ENCODE results near the gene GNPDA1.

Gene GNPDA1

DNA sequence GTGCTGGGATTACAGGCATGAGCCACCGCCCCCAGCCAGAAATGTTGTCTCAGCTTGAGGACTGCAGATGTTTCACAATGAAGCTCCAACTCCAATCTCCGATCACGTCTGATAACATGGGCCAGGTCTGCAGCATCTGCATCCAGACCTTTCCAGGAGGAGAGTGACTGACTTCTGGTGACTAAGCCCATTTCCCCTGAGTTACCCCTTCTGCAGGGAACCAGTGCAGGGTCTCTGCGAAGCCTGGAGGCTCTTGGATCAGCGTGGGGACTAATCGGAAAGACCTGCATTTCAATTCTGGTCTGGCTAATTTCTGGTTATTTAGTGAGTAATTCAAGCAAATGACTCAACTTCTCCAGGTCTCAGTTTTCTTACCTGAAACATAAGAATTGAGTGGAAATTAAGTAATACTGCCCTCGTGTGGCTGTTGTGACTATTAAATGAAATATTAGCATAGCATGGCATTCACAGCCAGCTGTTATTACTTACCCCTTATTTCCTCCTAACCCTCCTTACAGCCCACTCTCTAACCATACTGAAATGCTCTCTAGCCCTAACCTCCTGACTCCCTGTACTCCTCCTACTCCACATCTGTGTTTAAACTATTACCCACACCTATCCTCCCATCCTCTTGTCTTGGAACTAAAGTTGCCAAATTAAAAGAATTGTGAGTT lies 2.2 kb upstream of the GNPDA1 start:
- Mint-ChIP-seq H3K27ac (peak overlapping the region; percentile 80 to 89), H3K4me1 (ENCODE audit: low read depth in 2 of 2) (peaks cover 40 to 61% of the 10 kb centered on the region in 2 donors), H3K36me3 (ENCODE audit: insufficient read depth) (peaks cover 10% of the 10 kb centered on the region), H3K4me3 (peak overlapping the region; percentile 58 to 61), H3K27me3 (no peaks in the 10 kb centered on the region), H3K9me3 (no peaks in the 10 kb centered on the region)
- peak; percentile 34 for ATAC-seq (replicated peaks)
- DNase-seq, result peak; percentile 47 to 52 (median 52)

GRCh38 chr5:142013734-142014521 lies 1.1 kb upstream of the GNPDA1 start:
- Mint-ChIP-seq H3K36me3 (ENCODE audit: insufficient read depth) (peaks cover 10% of the 10 kb centered on the region), H3K9me3 (no peaks in the 10 kb centered on the region), H3K27ac (peak overlapping the region in 1 of 2 donors; percentile 68), H3K27me3 (no peaks in the 10 kb centered on the region), H3K4me1 (ENCODE audit: low read depth in 2 of 2) (peaks cover 38 to 63% of the 10 kb centered on the region in 2 donors), H3K4me3 (peak overlapping the region; percentile 75 to 80)
- no peak for DNase-seq
- no peak for ATAC-seq (replicated peaks)

GRCh38 chr5:142012186-142012785 lies 541 bp downstream of the GNPDA1 start:
- no peaks in the 10 kb centered on the region for H3K27me3 Mint-ChIP-seq
- peak overlapping the region; percentile 59 to 88 for H3K27ac Mint-ChIP-seq
- peak overlapping the region; percentile 75 to 80 for H3K4me3 Mint-ChIP-seq
- ATAC-seq (replicated peaks) (peak; percentile 16), DNase-seq (peak in 1 of 3 experiments; percentile 15)
- H3K36me3 Mint-ChIP-seq (ENCODE audit: insufficient read depth), result peaks cover 10% of the 10 kb centered on the region
- no peaks in the 10 kb centered on the region for H3K9me3 Mint-ChIP-seq
- peaks cover 38 to 60% of the 10 kb centered on the region in 2 donors for H3K4me1 Mint-ChIP-seq (ENCODE audit: low read depth in 2 of 2)

DNA sequence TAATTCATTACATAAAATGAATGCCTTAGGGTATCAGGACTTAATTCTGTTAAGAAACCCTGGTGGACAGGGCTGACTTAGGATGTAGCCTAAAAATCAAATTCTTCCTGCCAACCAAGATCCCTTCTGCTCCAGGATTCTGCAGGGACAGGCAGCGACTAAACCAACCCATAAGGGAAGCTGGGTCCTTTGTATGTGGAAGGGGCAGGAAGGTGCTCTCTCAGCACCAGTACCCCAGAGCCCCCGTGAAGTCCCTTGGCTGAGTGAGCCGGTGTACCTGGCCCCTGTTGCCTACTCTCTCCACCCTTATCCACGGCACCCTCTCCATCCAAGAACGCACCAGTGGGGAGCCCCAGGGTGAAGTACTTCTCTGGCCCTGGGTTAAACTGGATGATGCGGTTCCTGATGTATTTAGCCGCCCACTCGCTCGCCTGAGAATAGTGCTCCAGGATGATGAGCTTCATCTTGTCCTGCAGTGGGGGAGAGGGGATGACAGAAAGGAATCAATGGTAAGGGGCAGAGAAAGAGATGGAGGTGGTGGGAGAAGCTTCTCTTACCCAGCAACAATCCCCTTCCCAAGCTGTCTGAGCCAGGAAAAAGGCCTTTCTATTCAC lies 1.1 kb downstream of the GNPDA1 start:
- Mint-ChIP-seq H3K27ac (peak overlapping the region; percentile 59 to 88), H3K27me3 (no peaks in the 10 kb centered on the region), H3K9me3 (no peaks in the 10 kb centered on the region), H3K4me1 (ENCODE audit: low read depth in 2 of 2) (peaks cover 41 to 61% of the 10 kb centered on the region in 2 donors), H3K36me3 (ENCODE audit: insufficient read depth) (peaks cover 10% of the 10 kb centered on the region), H3K4me3 (peak overlapping the region; percentile 75 to 80)
- no peak for ATAC-seq (replicated peaks)
- DNase-seq, result no peak

DNA sequence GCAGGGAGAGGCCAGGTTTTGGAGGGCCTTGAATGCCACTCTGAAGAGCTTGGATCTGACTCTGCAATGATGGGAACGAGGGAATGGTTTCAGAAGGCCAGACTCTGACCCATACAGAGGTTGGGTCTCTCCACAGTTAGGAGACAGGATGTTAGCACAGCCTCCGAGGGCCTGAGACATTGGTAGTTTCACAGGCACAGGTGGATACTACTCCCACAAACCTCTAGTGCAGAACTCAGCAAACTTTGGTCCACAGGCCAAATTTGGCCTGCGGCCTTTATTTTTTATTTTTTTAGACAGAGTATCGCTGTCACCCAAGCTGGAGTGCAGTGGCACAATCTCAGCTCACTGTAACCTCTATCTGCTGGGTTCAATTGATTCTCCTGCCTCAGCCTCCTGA lies 2.9 kb downstream of the GNPDA1 start:
- Mint-ChIP-seq H3K27ac (no peak overlapping the region), H3K4me1 (ENCODE audit: low read depth in 2 of 2) (peaks cover 32 to 50% of the 10 kb centered on the region in 2 donors), H3K4me3 (no peak overlapping the region), H3K27me3 (no peaks in the 10 kb centered on the region), H3K9me3 (no peaks in the 10 kb centered on the region), H3K36me3 (ENCODE audit: insufficient read depth) (peaks cover 10% of the 10 kb centered on the region)
- DNase-seq (no peak), ATAC-seq (replicated peaks) (no peak)

- no peak overlapping the region for H3K4me3 Mint-ChIP-seq
- no peaks in the 10 kb centered on the region for H3K27me3 Mint-ChIP-seq
- no peak overlapping the region for H3K27ac Mint-ChIP-seq
- H3K36me3 Mint-ChIP-seq (ENCODE audit: insufficient read depth), result peaks cover 10% of the 10 kb centered on the region
- DNase-seq (no peak), ATAC-seq (replicated peaks) (no peak)
- no peaks in the 10 kb centered on the region for H3K9me3 Mint-ChIP-seq
- H3K4me1 Mint-ChIP-seq (ENCODE audit: low read depth in 2 of 2), result peaks cover 29 to 48% of the 10 kb centered on the region in 2 donors
These were observed 4.0 kb downstream of the GNPDA1 start for GRCh38 chr5:142008813-142009212.

DNA sequence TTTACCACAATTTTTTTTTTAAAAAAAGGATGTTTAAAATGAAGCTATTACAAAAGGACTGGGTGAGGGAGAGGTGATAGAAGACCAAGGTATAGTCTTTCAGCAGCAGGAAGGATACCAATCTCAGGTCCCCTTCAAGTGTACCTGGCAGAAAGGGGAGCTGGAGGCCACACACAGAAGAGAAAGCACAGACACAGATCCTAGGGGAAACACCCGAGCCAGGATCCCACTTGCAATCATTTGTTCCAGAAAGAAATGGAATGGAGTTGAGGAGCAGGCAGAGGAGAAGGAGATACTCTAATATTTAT lies 5.6 kb downstream of the GNPDA1 start:
- Mint-ChIP-seq H3K36me3 (ENCODE audit: insufficient read depth) (peaks cover 13% of the 10 kb centered on the region), H3K4me1 (ENCODE audit: low read depth in 2 of 2) (peaks cover 28 to 41% of the 10 kb centered on the region in 2 donors), H3K27me3 (no peaks in the 10 kb centered on the region), H3K9me3 (no peaks in the 10 kb centered on the region), H3K27ac (peak overlapping the region; percentile 74 to 80), H3K4me3 (peak overlapping the region; percentile 18 to 57)
- DNase-seq (no peak), ATAC-seq (replicated peaks) (no peak)

GRCh38 chr5:142006363-142007236 lies 6.2 kb downstream of the GNPDA1 start:
- peak in 1 of 3 experiments; percentile 19 for DNase-seq
- H3K36me3 Mint-ChIP-seq (ENCODE audit: insufficient read depth), result peaks cover 16% of the 10 kb centered on the region

GRCh38 chr5:142003266-142003800 lies 9.5 kb downstream of the GNPDA1 start:
- peaks cover 24 to 28% of the 10 kb centered on the region in 2 donors for H3K4me1 Mint-ChIP-seq (ENCODE audit: low read depth in 2 of 2)
- H3K4me3 Mint-ChIP-seq, result no peak overlapping the region
- ATAC-seq (replicated peaks), result no peak
- peak overlapping the region in 1 of 2 donors; percentile 77 for H3K27ac Mint-ChIP-seq
- H3K36me3 Mint-ChIP-seq (ENCODE audit: insufficient read depth), result peaks cover 15% of the 10 kb centered on the region
- H3K27me3 Mint-ChIP-seq, result no peaks in the 10 kb centered on the region
- no peak for DNase-seq
- H3K9me3 Mint-ChIP-seq, result no peaks in the 10 kb centered on the region

More at GRCh38 chr5:142006363-142007236, 6.2 kb downstream of the GNPDA1 start:
- H3K27me3 Mint-ChIP-seq, result no peaks in the 10 kb centered on the region
- peak; percentile 95 for ATAC-seq (replicated peaks)
- H3K4me1 Mint-ChIP-seq (ENCODE audit: low read depth in 2 of 2), result peaks cover 24 to 36% of the 10 kb centered on the region in 2 donors
- H3K27ac Mint-ChIP-seq, result peak overlapping the region; percentile 74 to 80
- H3K9me3 Mint-ChIP-seq, result no peaks in the 10 kb centered on the region
- peak overlapping the region; percentile 18 to 57 for H3K4me3 Mint-ChIP-seq

DNA sequence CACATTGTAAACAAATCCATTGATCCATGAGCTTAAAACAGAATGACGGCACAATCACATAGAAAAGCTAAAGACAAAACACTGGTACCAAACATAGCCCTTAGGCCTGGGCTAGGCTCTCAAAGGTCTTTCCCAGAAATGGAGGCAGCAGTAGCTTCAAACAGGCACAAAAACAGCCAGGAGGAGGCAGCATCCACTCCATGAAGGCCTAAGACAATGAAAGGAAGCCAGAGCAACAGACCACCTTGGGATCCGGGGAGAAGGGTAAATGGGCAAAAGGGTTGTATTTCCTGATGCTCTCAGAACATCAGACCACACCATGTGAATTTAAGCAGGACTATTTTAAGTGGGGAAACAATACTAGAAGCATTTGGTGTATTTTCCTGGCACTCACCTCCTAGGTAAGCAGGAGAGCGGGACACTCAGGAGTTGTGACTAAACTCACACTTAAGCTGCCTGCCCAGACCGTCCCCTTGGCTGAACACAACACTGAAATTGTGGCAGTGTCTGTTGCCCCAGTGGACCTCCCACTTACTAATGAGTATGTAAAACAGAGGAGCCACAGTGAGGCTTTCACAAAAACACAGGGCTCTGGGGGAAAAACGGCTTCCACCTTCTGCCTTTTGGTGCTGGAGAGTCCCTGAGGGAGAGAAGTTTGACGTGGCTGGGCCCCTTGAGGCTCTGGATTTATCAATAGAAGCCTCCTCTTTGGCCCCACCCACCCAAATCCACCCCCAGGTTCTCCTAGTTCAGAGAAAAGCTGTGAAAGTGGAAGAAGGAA lies 11.9 kb downstream of the GNPDA1 start:
- H3K4me3 Mint-ChIP-seq, result no peak overlapping the region
- H3K27ac Mint-ChIP-seq, result peak overlapping the region in 1 of 2 donors; percentile 81
- H3K27me3 Mint-ChIP-seq, result no peaks in the 10 kb centered on the region
- H3K4me1 Mint-ChIP-seq (ENCODE audit: low read depth in 2 of 2), result peaks cover under 1 to 9% of the 10 kb centered on the region in 2 donors
- ATAC-seq (replicated peaks) (no peak), DNase-seq (no peak)
- peaks cover 15% of the 10 kb centered on the region for H3K36me3 Mint-ChIP-seq (ENCODE audit: insufficient read depth)
- no peaks in the 10 kb centered on the region for H3K9me3 Mint-ChIP-seq

GRCh38 chr5:142000173-142000572 lies 12.7 kb downstream of the GNPDA1 start:
- H3K36me3 Mint-ChIP-seq (ENCODE audit: insufficient read depth), result peaks cover 9% of the 10 kb centered on the region
- H3K27ac Mint-ChIP-seq, result peak overlapping the region in 1 of 2 donors; percentile 81
- H3K4me3 Mint-ChIP-seq, result no peak overlapping the region
- H3K9me3 Mint-ChIP-seq, result no peaks in the 10 kb centered on the region
- DNase-seq (no peak), ATAC-seq (replicated peaks) (no peak)
- no peaks in the 10 kb centered on the region for H3K27me3 Mint-ChIP-seq
- H3K4me1 Mint-ChIP-seq (ENCODE audit: low read depth in 2 of 2), result peaks cover 0 to 6% of the 10 kb centered on the region in 2 donors

Data from effector memory CD8-positive, alpha-beta T cell (primary cell).